HEK293T (cell line): ENCODE measurements around the gene FAM120B.

Experiments
- ARNT ChIP-seq: fragments of 450-650 bp; IDR thresholded peaks from 2 replicates; pipeline ENCODE4 v1.6.1; 2017; ENCODE audit warnings: mild to moderate bottlenecking
- CTBP1 ChIP-seq: fragments of 450-650 bp; IDR thresholded peaks from 2 replicates; pipeline ENCODE4 v1.6.1; 2016; ENCODE audit warnings: borderline replicate concordance
- FOXM1 ChIP-seq: fragments of 450-650 bp; IDR thresholded peaks from 2 replicates; pipeline ENCODE4 v1.6.1; 2017; ENCODE audit warnings: mild to moderate bottlenecking, borderline replicate concordance
- PKNOX1 ChIP-seq: fragments of 450-650 bp; IDR thresholded peaks from 2 replicates; pipeline ENCODE4 v1.6.1; 2016
- SP1 ChIP-seq: fragments of 450-650 bp; IDR thresholded peaks from 2 replicates; pipeline ENCODE4 v1.6.1; 2017

DNA sequence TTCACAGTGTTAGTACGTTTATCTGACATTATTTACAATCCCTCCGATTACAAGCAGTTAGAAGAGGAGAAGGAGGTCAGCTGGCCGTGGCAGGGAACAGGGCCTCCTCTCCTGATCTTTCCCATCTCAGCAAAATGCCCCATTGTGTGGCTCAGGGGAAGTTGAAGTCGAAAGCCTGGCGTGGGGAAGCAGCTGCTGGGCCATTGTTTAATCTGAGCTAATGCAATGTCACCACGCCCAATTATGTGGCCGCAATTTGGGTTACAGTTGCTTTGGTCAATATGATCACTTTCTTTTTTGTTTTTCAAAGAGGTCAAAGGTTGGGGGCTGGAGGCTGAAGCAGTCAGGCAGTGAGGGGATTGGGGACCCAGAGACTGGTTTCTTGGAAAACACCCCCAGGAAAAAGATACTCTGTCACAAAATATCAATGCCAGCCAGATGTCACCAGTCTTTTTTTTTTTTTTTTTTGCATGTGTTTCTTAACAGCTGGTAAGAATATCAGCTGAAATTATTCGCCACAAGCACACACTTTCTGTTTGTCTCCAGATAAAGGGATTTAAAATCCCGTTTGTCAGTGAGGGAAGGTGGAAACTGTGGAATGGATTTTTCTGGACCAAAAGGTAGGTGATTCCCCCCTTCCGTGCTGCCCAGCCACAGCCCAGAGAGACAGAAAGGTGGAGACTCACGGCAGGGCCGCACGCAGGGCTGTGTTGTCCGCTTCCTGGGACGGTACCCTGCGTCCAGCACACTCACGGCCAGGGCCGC is 40.3 kb upstream of the FAM120B start:
- no peak for TF ChIP-seq ARNT
- no peak for TF ChIP-seq FOXM1
- no peak for TF ChIP-seq SP1
- TF ChIP-seq PKNOX1, result no peak
- TF ChIP-seq CTBP1, result no peak
